ENCODE results near the gene AMBP.

AMBP gene

DNA sequence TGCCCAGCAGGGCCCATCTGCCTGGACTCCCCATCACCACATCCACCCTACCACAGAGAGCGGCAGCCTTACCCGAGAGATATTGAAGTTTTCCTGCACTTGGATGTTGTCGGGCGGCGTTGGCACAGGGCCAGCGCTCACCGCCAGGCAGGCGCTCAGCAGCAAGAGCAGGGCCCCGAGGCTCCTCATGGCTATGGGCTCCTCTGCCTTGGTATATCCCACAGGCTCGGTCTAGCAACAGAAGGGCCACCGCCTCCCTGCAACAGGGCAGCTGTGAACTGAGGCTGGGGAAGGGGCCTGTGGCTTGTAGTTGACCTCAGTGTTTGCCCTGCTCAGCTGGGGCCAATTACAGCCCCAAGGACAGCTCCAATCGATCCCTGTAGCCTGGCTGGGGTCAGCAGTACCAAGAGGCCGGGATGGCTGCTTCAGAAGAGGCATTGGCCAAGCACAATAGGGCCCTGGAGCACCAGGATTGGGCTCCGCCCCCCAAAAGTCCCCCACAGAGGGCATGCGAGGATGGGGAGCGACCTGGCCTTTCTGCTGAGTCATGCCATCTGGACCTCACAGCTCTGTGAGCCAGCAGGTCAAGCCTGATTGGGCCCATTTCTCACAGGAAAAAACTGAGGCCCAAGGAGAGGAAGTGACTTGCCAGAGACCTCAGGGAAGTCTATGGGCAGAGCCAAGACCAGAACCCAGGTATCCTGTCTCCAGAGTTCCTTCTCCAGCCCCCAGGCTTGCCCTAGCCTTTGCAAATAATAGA is at the start of gene AMBP:
AMBP (minus strand) TSS at position 280 of the 760 bp plus-strand sequence; CDS start at position 189, 91 bp downstream.
- Mint-ChIP-seq H3K27me3 (peaks cover 10% of the 10 kb centered on the region), H3K36me3 (ENCODE audit: low read depth) (no peaks in the 10 kb centered on the region), H3K4me3 (no peak within 1 kb of the TSS), H3K9me3 (no peaks in the 10 kb centered on the region), H3K27ac (no peak within 1 kb of the TSS), H3K4me1 (ENCODE audit: low read depth) (no peaks in the 10 kb centered on the region)

GRCh38 chr9:114126247-114127060 is 48.4 kb upstream of the AMBP start:
- peaks cover 22% of the 10 kb centered on the region for H3K27me3 Mint-ChIP-seq
- no peak overlapping the region for H3K27ac Mint-ChIP-seq

DNA sequence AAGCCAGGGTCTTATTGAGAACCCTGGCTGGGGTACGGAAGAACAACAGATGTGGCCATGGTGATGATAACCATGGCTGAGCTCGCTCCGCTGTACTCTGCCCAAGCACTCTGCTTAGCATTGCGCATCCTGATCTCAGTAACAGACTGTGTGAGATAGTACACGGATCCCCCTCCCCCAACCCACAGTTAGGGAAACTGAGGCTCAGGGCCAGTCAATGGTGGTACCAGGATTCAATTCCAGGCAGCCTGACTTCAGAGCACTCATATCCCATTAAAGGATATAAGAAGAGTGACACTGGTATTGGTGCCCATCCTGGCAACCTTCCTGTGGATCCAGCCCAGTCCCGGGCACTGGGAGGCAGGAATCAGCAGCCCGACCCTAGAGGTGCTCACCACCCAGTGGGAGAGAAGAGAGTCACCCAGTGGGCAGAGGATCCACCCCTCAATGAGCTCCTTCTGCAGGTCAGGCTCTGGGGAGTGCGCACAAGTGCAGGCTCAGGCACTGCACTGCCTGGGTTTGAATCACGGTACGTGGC is 47.4 kb upstream of the AMBP start:
- Mint-ChIP-seq H3K4me3 (no peak overlapping the region), H3K36me3 (ENCODE audit: low read depth) (no peaks in the 10 kb centered on the region), H3K27me3 (peaks cover 26% of the 10 kb centered on the region), H3K4me1 (ENCODE audit: low read depth) (no peaks in the 10 kb centered on the region), H3K27ac (no peak overlapping the region), H3K9me3 (peaks cover 4% of the 10 kb centered on the region)

More at GRCh38 chr9:114126247-114127060, 48.4 kb upstream of the AMBP start:
- H3K4me3 Mint-ChIP-seq = no peak overlapping the region
- no peaks in the 10 kb centered on the region for H3K36me3 Mint-ChIP-seq (ENCODE audit: low read depth)
- H3K4me1 Mint-ChIP-seq (ENCODE audit: low read depth) = no peaks in the 10 kb centered on the region
- peaks cover 4% of the 10 kb centered on the region for H3K9me3 Mint-ChIP-seq

DNA sequence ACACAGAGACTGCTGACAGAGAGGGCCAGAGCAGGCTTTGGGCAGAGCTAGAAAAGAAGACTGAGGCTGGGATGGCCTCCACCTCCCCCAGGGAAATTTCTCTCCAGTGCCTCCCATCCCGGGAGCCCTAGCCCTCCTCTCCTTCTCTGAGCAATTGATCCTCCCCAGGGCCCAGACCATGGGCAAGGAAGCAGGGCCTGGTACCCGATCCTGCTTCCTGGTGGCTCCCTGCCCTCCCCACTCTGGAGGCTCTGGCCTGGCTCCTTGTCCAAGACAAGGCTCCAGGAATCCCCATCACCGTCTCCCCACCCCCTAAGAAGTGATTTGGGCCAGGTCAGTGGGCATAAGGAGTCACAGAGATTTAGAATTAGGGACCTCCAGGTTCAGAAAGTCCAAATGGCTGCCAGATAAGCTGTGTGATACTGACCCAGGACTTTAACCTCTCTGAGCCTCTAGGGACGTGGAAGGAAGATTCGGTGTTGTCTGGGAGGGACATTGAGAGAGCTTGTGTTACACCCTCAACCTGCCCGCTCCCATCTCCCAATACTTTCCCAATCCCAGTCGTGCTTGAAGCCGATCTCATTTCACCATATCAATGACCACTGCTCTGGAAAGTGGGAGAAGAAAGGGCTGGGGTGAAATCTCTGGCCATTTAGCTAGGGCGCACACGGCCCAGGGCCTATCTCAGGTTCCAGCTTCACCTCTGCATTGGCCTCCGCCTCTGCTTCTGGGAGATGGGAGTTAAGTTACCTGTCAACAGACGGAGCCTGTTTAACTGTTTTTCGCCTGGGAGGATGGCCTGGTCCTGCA is 46.8 kb upstream of the AMBP start:
- H3K27me3 Mint-ChIP-seq = peaks cover 27% of the 10 kb centered on the region
- no peaks in the 10 kb centered on the region for H3K4me1 Mint-ChIP-seq (ENCODE audit: low read depth)
- no peak overlapping the region for H3K27ac Mint-ChIP-seq
- H3K9me3 Mint-ChIP-seq = peaks cover 4% of the 10 kb centered on the region
- H3K36me3 Mint-ChIP-seq (ENCODE audit: low read depth) = no peaks in the 10 kb centered on the region
- H3K4me3 Mint-ChIP-seq = no peak overlapping the region

DNA sequence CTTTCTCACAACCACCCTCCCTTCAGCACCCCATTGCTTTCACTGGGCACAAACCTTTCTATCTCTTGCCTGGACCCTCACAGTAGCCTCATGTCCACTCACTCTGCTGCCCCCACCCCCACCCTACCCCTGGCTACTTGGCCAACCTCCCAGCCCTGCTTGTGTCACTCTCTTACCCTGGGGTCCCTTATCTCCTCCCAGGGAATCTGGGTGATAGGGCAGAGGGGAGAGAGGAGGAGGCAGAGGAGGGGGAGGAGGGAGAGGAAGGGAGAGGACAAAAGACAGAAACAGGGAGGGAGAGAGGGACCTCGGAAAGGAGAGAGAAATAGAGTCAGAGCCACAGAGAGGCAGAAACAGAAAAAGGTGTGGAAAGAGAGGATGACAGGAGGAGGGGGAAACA is 46.0 kb upstream of the AMBP start:
- Mint-ChIP-seq H3K9me3 (peaks cover 4% of the 10 kb centered on the region), H3K36me3 (ENCODE audit: low read depth) (no peaks in the 10 kb centered on the region), H3K4me1 (ENCODE audit: low read depth) (no peaks in the 10 kb centered on the region), H3K4me3 (no peak overlapping the region), H3K27me3 (peaks cover 25% of the 10 kb centered on the region), H3K27ac (no peak overlapping the region)

DNA sequence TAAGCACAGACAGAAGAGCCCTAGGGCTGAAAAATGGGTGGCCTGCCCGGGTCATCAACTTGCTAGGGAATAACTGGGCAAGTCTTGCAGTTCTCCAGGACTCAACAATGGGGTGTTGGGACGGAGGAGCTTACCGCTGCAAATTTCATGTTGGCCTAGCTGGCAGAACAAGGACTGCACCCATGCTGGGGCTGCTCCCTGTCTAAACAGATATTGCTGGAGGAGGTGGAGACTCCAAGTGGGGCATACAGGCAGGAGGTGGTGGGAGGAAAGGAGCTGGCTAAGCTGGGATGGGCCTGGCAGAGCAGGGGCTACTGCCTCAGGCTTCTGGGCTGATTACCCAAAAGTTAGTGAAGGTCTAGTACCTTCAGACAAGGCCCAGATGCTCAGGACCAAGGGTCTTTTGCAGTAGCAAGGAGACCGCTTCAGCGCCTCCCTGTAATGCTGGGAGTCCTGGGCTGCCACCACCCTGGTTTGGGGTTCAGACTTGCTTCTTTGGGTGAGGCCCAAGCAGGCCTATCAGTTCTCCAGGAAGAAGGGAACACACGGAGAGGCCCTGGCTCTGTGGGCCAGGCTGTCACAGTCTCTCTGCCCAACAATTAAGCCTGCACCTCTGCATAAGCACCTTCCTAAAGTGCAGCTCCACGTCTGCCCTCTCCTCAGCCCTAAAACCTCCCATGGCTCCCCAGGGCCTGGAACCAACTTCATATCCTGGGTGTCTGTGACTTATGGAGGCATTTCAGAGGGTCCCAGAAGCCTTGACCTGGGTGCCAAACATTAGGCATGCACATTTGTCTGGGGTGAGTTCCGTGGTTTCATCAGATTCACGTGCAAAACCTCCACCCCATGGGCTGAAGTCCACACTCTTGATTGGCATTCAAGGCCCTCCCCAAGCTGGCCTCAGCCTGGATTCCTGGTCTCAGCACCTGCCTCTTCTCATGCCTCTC is 45.2 kb upstream of the AMBP start:
- H3K36me3 Mint-ChIP-seq (ENCODE audit: low read depth) = no peaks in the 10 kb centered on the region
- peaks cover 4% of the 10 kb centered on the region for H3K9me3 Mint-ChIP-seq

GRCh38 chr9:114122136-114123027 is 44.3 kb upstream of the AMBP start:
- Mint-ChIP-seq H3K9me3 (peaks cover 3% of the 10 kb centered on the region), H3K36me3 (ENCODE audit: low read depth) (no peaks in the 10 kb centered on the region), H3K4me3 (no peak overlapping the region), H3K27ac (no peak overlapping the region), H3K27me3 (peaks cover 28% of the 10 kb centered on the region), H3K4me1 (ENCODE audit: low read depth) (no peaks in the 10 kb centered on the region)

More for the DNA sequence above, 45.2 kb upstream of the AMBP start:
- no peak overlapping the region for H3K4me3 Mint-ChIP-seq
- H3K27me3 Mint-ChIP-seq = peaks cover 25% of the 10 kb centered on the region
- H3K4me1 Mint-ChIP-seq (ENCODE audit: low read depth) = no peaks in the 10 kb centered on the region
- H3K27ac Mint-ChIP-seq = no peak overlapping the region

DNA sequence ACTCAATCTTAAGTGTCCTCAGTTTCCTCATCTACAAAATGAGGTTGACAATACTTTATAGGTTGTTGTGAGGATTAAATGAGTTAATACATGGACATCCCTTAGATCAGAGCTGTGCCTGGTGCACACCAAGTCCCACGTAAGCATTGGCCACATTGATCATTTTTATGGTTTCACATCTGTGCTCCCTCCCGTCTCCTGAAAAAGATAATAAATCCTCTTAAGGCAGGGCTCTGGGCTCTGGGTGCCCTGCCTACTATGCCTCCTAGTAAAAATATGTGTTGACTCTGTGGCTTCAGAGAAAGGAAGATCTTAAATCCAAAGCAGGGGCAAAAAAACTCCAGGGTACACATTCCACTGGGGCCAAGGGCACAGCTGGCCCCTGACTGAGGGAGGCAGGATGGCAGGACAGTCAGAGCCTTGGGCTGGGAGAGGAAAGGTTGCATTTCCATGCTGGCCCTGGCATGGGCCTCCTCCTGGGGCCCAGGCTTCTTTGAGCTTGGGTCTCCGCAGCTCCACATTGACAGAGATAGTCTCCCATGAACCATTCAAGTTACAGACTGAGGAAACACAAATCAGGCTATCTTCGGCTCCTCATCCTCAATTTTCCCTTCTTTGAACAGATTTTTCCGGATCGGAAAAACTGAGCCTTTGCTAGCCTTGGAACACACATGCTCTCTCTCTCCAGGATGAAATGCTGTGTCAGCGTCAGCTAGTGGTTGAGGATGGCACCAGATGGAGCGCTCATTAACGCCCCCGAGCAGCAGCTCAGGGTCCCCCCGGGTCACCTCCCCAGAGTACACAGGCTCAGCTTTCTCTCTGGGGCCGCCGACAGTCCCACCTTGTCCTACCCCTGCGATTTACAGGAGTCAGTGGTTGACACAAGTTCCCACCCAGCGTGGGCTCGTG is 43.4 kb upstream of the AMBP start:
- H3K9me3 Mint-ChIP-seq = no peaks in the 10 kb centered on the region
- H3K4me3 Mint-ChIP-seq = no peak overlapping the region
- H3K27ac Mint-ChIP-seq = no peak overlapping the region
- H3K4me1 Mint-ChIP-seq (ENCODE audit: low read depth) = no peaks in the 10 kb centered on the region
- peaks cover 29% of the 10 kb centered on the region for H3K27me3 Mint-ChIP-seq
- H3K36me3 Mint-ChIP-seq (ENCODE audit: low read depth) = no peaks in the 10 kb centered on the region

- Mint-ChIP-seq H3K27ac (no peak overlapping the region), H3K9me3 (no peaks in the 10 kb centered on the region), H3K4me3 (no peak overlapping the region), H3K36me3 (ENCODE audit: low read depth) (no peaks in the 10 kb centered on the region), H3K4me1 (ENCODE audit: low read depth) (no peaks in the 10 kb centered on the region), H3K27me3 (peaks cover 23% of the 10 kb centered on the region)
Observed at GRCh38 chr9:114120192-114121014, 42.3 kb upstream of the AMBP start.

DNA sequence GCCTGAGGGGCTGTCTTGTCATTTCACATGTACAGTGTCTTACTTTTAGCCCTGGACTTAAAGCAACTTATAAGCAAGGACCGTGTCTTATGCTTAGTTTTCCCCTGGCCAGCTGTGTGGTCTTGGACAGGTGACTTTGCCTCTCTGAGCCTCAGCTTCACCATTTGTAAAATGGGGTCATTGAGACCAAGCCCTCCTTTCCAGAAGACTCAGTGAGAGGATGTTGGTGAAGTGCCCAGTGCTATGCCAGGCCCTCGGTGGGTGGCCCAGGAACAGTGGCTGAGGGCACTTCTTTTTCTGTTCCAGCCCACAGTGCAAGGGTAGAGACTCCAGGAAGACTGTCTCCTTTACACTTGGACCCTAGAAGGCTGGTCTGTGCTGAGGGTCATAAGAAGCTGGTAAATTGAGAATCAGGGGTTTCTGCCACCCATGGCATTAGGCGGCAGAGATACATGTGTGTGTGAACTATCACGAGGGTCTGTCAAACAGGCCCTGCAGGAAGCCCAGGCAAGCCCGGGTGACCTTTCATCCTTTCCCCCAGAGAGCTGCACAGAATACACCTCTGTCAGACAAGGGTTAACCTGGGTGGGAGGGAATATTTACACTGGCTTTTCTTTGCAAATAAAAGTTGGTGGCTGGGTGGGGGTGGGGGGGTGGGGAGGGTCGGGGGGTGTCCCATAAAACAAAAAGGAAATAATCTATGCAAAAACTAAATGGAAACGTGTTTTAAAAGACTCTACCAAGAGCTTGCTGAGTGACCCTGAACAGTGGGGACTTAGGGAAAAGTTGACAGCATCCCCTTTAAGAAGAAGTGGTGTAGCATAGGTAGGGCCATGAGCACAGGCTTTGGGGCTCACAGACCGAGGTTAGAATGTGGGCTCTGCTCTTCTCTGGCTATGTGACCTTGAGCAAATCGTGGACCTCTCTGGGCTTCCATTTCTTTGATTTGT is 41.4 kb upstream of the AMBP start:
- Mint-ChIP-seq H3K4me1 (ENCODE audit: low read depth) (no peaks in the 10 kb centered on the region), H3K27me3 (peaks cover 23% of the 10 kb centered on the region), H3K9me3 (no peaks in the 10 kb centered on the region), H3K27ac (no peak overlapping the region), H3K36me3 (ENCODE audit: low read depth) (no peaks in the 10 kb centered on the region), H3K4me3 (no peak overlapping the region)
